OCI-LY7 (cell line): ENCODE results near the gene CARD8.

Experiments
- EZH2phosphoT487 ChIP-seq: fragments of 200-600 bp; sonication (generic); IDR thresholded peaks from 2 replicates; pipeline ENCODE4 v1.6.1; 2018; ENCODE audit warnings: low read depth, borderline replicate concordance, mild to moderate bottlenecking, mixed run types, antibody characterized with exemption, low read length, moderate library complexity, mixed read lengths
- TF ChIP-seq, protein P1 (sequence below): fragments of 200-600 bp; sonication (generic); conservative IDR thresholded peaks from 2 replicates; pipeline ENCODE4 v1.5.1; 2014; ENCODE audit warnings: mild to moderate bottlenecking, antibody characterized with exemption, low read length, moderate library complexity, mixed read lengths

DNA sequence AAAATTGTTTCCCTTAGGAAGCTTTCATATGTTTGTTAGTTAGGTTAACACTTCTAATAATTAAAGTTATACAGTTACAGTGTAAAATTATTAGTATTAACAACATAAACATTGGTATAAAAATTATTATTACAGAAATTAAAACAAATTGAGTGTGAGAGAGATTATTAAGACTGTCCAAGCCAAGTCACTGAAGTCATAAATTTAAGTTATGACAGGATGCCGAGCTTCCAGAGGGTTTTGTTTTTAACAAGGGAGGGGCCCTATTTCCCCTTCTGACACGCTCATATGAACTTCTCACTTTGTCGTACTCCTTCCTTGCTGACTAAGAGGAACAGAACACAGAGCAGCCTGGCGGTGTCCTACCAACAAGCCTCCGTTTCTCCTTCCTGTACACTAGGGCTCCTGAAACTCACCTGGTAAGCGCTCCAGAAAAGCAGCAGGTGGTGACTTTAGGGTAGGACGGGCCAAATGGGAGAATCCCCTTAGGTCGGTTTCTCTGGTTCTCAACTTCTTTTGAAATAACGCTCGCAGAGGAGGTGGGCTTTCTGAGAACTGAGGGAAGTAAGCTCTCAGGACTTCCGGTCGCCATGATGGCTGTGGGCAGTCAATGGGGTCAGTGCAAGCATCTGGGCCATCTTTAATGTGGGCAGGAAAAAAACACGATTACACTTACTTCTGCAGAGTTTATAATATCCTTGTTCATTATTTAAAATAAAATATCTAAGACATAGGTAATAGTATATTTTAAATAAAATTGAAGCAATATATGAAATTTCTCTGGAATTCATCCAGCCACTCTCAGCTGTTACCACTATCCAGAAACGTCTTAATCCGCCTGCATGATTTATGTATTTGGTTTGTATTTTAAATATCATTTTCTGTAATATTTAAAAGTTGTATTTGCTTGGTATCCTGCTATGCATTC is at the start of gene CARD8:
- TF ChIP-seq, protein P1, sequence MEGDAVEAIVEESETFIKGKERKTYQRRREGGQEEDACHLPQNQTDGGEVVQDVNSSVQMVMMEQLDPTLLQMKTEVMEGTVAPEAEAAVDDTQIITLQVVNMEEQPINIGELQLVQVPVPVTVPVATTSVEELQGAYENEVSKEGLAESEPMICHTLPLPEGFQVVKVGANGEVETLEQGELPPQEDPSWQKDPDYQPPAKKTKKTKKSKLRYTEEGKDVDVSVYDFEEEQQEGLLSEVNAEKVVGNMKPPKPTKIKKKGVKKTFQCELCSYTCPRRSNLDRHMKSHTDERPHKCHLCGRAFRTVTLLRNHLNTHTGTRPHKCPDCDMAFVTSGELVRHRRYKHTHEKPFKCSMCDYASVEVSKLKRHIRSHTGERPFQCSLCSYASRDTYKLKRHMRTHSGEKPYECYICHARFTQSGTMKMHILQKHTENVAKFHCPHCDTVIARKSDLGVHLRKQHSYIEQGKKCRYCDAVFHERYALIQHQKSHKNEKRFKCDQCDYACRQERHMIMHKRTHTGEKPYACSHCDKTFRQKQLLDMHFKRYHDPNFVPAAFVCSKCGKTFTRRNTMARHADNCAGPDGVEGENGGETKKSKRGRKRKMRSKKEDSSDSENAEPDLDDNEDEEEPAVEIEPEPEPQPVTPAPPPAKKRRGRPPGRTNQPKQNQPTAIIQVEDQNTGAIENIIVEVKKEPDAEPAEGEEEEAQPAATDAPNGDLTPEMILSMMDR = no peak
- no peak for TF ChIP-seq EZH2phosphoT487
